HepG2 (cell line): ENCODE results near the gene HS3ST3B1. TPM values are rescaled to one million over a fixed set of nuclear protein-coding genes. Genes with fewer than 3 reads are reported as not detected.

Experiments
- AFF4 ChIP-seq: sonication (generic); formaldehyde crosslinking; IDR thresholded peaks from 2 replicates; pipeline ENCODE4 v1.4.0; 2020; ENCODE audit warnings: missing genetic modification reagents
- CAMTA2 ChIP-seq: sonication (generic); formaldehyde crosslinking; IDR thresholded peaks from 2 replicates; pipeline ENCODE4 v1.4.0; 2020; ENCODE audit warnings: mild to moderate bottlenecking, missing genetic modification reagents, borderline replicate concordance
- ETV6 ChIP-seq: sonication (generic); formaldehyde crosslinking; conservative IDR thresholded peaks from 2 replicates; pipeline ENCODE4 v1.4.0; 2020; ENCODE audit warnings: missing genetic modification reagents
- FOXP4 ChIP-seq: sonication (generic); formaldehyde crosslinking; IDR thresholded peaks from 2 replicates; pipeline ENCODE4 v1.4.0; 2020; ENCODE audit warnings: missing genetic modification reagents
- HNRNPLL ChIP-seq: fragments of 200-400 bp; formaldehyde crosslinking; IDR thresholded peaks from 2 replicates; pipeline ENCODE4 v1.6.1; 2017; ENCODE audit warnings: mild to moderate bottlenecking, low read depth, low read length; ENCODE audit not compliant: poor library complexity, severe bottlenecking
- HOXA3 ChIP-seq: sonication (generic); formaldehyde crosslinking; IDR thresholded peaks from 2 replicates; pipeline ENCODE4 v1.5.0; 2020; ENCODE audit warnings: missing genetic modification reagents
- KLF6 ChIP-seq: IDR thresholded peaks from 2 replicates; pipeline ENCODE4 v1.8.0; 2016; ENCODE audit warnings: missing biosample characterization, missing genetic modification reagents
- NR2F1 ChIP-seq, 2 experiments: fragments of 450-650 bp in 1 of 2; formaldehyde crosslinking in 1 of 2; IDR thresholded peaks; 2 replicates each; pipeline versions ENCODE4 v1.5.0 to v1.6.1; 2016 to 2020; ENCODE audit warnings: mild to moderate bottlenecking in 1 of 2, missing compliant biosample characterization in 1 of 2, missing genetic modification reagents in 1 of 2, moderate library complexity in 1 of 2
- RFX1 ChIP-seq: fragments of 450-650 bp; IDR thresholded peaks from 2 replicates; pipeline ENCODE4 v1.6.1; 2017
- TRIM22 ChIP-seq: fragments of 450-650 bp; IDR thresholded peaks from 2 replicates; pipeline ENCODE4 v1.6.1; 2017
- ZNF646 ChIP-seq: sonication (generic); formaldehyde crosslinking; IDR thresholded peaks from 2 replicates; pipeline ENCODE4 v1.9.0; 2021; ENCODE audit warnings: mild to moderate bottlenecking, missing genetic modification reagents
- ZNF746 ChIP-seq: sonication (generic); formaldehyde crosslinking; IDR thresholded peaks from 2 replicates; pipeline ENCODE4 v1.8.0; 2022; ENCODE audit warnings: mild to moderate bottlenecking, missing genetic modification reagents
- ZNF775 ChIP-seq: sonication (generic); formaldehyde crosslinking; IDR thresholded peaks from 2 replicates; pipeline ENCODE4 v1.4.0; 2020; ENCODE audit warnings: missing genetic modification reagents, mild to moderate bottlenecking, moderate library complexity, borderline replicate concordance
- polyA plus RNA-seq, 8 experiments: library from polyadenylated mRNA; depleted of rRNA in 3 of 8; stranded (reverse) in 7 of 8; unstranded in 1 of 8; fragments of >200 nt; fragmentation: Illumina TruSeq in 4 of 8; extraction: Trizol in 4 of 8; gene quantifications; 2 replicates each; pipeline versions ENCODE4 v1.2.1 to v1.2.3, GENCODE V29; 2011 to 2016; ENCODE audit warnings: low read depth in 4 of 8, missing spikeins in 1 of 8, mixed read lengths in 1 of 8; ENCODE audit not compliant: insufficient read depth in 1 of 8
- total RNA-seq, 5 experiments: library from RNA; depleted of rRNA; stranded (reverse); fragments of >200 nt; fragmentation: Illumina TruSeq; extraction: Trizol; gene quantifications; 2 replicates each; pipeline ENCODE4 v1.2.3, GENCODE V29; 2016; ENCODE audit warnings: low read depth in 1 of 5

The HS3ST3B1 gene
- total and polyA plus RNA-seq, 2 of the 13 experiments (the other 11 are each of a cell fraction or from before 2014, with no cell fraction given), result 15.7 to 39.5 TPM

GRCh38 chr17:14308965-14309879, 8.3 kb downstream of the HS3ST3B1 start (continued):
- TF ChIP-seq ZNF775, result no peak
- no peak for TF ChIP-seq TRIM22
- TF ChIP-seq HNRNPLL, result peak; percentile 47
- no peak for TF ChIP-seq CAMTA2 (CRISPR knock-in tag)
- TF ChIP-seq KLF6 (CRISPR knock-in tag), result peak; percentile 74; the same call in 1 of the 2 replicates
- TF ChIP-seq ZNF746 (CRISPR knock-in tag), result no peak; the same call in 1 of the 2 replicates
- TF ChIP-seq NR2F1 (CRISPR knock-in tag; IDR thresholded peaks at IDR 0.05), result no peak
- peak; percentile 36; the same call in 1 of the 2 replicates for TF ChIP-seq FOXP4 (CRISPR knock-in tag)
- no peak for TF ChIP-seq ZNF646 (CRISPR knock-in tag)
- TF ChIP-seq HOXA3 (CRISPR knock-in tag), result peak; percentile 77
- no peak for TF ChIP-seq AFF4 (CRISPR knock-in tag)
- TF ChIP-seq RFX1, result no peak
- TF ChIP-seq ETV6, result no peak
